Gastrocnemius medialis (tissue), 4 donors: ENCODE results near the gene CALHM6.

Experiments used
- CTCF ChIP-seq, 5 experiments: fragments of 450-650 bp in 3 of 5; fragments of 200-600 bp in 2 of 5; sonication (generic) in 2 of 5; IDR thresholded peaks in 4 of 5; conservative IDR thresholded peaks in 1 of 5; 1 replicate in 4 of 5; 2 replicates in 1 of 5; pipeline ENCODE4 v1.5.1; 2016 to 2019; ENCODE audit warnings: antibody characterized with exemption in 5 of 5, mild to moderate bottlenecking in 3 of 5, moderate library complexity in 3 of 5
- POLR2A ChIP-seq, 2 donors: fragments of 450-650 bp; IDR thresholded peaks; one replicate each; pipeline ENCODE4 v1.6.1; 2017; ENCODE audit warnings: antibody characterized with exemption in 2 of 2, mild to moderate bottlenecking in 2 of 2, moderate library complexity in 2 of 2

DNA sequence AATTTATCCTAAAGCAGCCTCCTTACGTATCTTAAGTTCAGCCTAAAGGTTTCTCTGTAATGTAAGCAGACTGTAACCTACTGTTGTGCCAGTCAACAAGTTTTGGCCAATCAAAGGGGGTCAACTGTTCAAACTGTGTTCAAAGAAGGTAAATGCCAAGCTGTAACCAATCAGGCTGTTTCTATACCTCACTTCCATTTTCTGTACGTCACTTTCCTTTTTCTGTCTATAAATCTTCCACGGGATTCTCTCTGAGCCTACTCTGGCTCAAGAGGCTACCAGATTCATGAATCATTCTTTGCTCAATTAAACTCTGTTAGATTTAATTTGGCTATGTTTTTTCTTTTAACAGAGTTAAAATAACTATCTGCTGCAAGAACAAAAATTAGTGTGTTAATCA, 5.1 kb upstream of the CALHM6 start:
- no peak for TF ChIP-seq POLR2A (IDR thresholded peaks at IDR 0.05)
- TF ChIP-seq CTCF (IDR thresholded peaks at IDR 0.05 in 4 of 5, conservative IDR thresholded peaks at IDR 0.05 in 1 of 5), result no peak
